ENCODE results near the gene CENPT.

GRCh38 chr16:67882374-67883145 is 35.1 kb upstream of the CENPT start:
- no peak for TF ChIP-seq PRDM15 (CRISPR knock-in tag; IDR thresholded peaks at IDR 0.05)
- no peak for TF ChIP-seq CTCF (IDR thresholded peaks at IDR 0.05 in 2 of 3, conservative IDR thresholded peaks at IDR 0.05 in 1 of 3; ENCODE audit: control insufficient read depth in 2 of 3, extremely low read depth in 1 of 3, insufficient read depth in 1 of 3, low read depth in 3 of 3, low read length in 3 of 3)
- TF ChIP-seq NFYA (IDR thresholded peaks at IDR 0.05; ENCODE audit: borderline replicate concordance, low read depth, low read length) = no peak

Data from GM12878 (cell line).